Colonic mucosa (tissue), 4 donors: ENCODE measurements around the gene CPA2. TPM values are rescaled to one million over a fixed set of nuclear protein-coding genes. Genes with fewer than 3 reads are reported as not detected.

ENCODE experiments used
- DNase-seq: peaks from one replicate; pipeline ENCODE4 v3.0.0-alpha.2; 2020
- H3K27ac ChIP-seq: fragments of 200-600 bp; one replicate; pipeline ENCODE4 v1.8.0; 2021
- H3K27me3 ChIP-seq: fragments of 200-600 bp; one replicate; pipeline ENCODE4 v1.8.0; 2021
- H3K36me3 ChIP-seq: fragments of 200-600 bp; one replicate; pipeline ENCODE4 v1.8.0; 2021
- H3K4me1 ChIP-seq: fragments of 200-600 bp; one replicate; pipeline ENCODE4 v1.8.0; 2021; ENCODE audit warnings: mild to moderate bottlenecking
- H3K4me3 ChIP-seq: fragments of 200-600 bp; one replicate; pipeline ENCODE4 v1.8.0; 2021
- H3K9ac ChIP-seq, 2 donors: one replicate each; pipeline ENCODE4 v1.7.0; 2013; ENCODE audit warnings: control low read depth in 2 of 2, low read depth in 2 of 2, low read length in 2 of 2
- H3K9me3 ChIP-seq: fragments of 200-600 bp; one replicate; pipeline ENCODE4 v1.8.0; 2021
- CTCF ChIP-seq: fragments of 200-600 bp; IDR thresholded peaks from one replicate; pipeline ENCODE4 v1.8.0; 2022; ENCODE audit warnings: antibody characterized with exemption, mild to moderate bottlenecking
- intact Hi-C: fragments of 100-400 bp; cut with DNase I; formaldehyde crosslinking; loops from one replicate; pipeline ENCODE4 v1.14.1; 2022
- total RNA-seq, 2 donors: library from RNA; stranded (reverse); fragmentation: NEBNext Ultra II Directional in 1 of 2; extraction: Animal tissue kit (Norgen Biotek cat#: 25700) in 1 of 2; gene quantifications; one replicate each; pipeline ENCODE4 v1.2.1, GENCODE V29; 2021
- donor health status: healthy.
- donor health status: DM: no; HTN: no; CAD: no.
- donor health status: DM: no; HTN: no; CAD: no.

CPA2 gene
- total RNA-seq, 2 donors from 2014 or later = 0.48 to 5.2 TPM

- Histone ChIP-seq H3K4me1 (no peaks in the 10 kb centered on the region), H3K36me3 (no peaks in the 10 kb centered on the region), H3K27ac (no peak overlapping the region), H3K4me3 (no peak overlapping the region), H3K27me3 (no peaks in the 10 kb centered on the region), H3K9me3 (no peaks in the 10 kb centered on the region), H3K9ac (no peak overlapping the region)
- no peak for TF ChIP-seq CTCF
- intact Hi-C loops = no loop called here
- DNase-seq = no peak
These were observed 24.1 kb downstream of the CPA2 start for GRCh38 chr7:130290745-130291144.

GRCh38 chr7:130292682-130293257 lies 26.1 kb downstream of the CPA2 start, which contains the start of gene CPA4:
Gene CPA4 (plus strand): TSS chr7:130293161. CDS start chr7:130293181, 20 bp downstream.
- TF ChIP-seq CTCF = no peak
- no peak within 1 kb of the TSS for H3K27ac ChIP-seq
- no peaks in the 10 kb centered on the region for H3K27me3 ChIP-seq
- H3K4me3 ChIP-seq = no peak within 1 kb of the TSS
- H3K36me3 ChIP-seq = no peaks in the 10 kb centered on the region
- H3K9me3 ChIP-seq = no peaks in the 10 kb centered on the region
- DNase-seq = no peak
- intact Hi-C loops = no loop called here
- no peaks in the 10 kb centered on the region for H3K4me1 ChIP-seq
- H3K9ac ChIP-seq = no peak within 1 kb of the TSS

- no peak for TF ChIP-seq CTCF
- no peak overlapping the region for H3K9ac ChIP-seq
- H3K4me3 ChIP-seq = no peak overlapping the region
- H3K27ac ChIP-seq = no peak overlapping the region
- intact Hi-C loops = no loop called here
- no peak for DNase-seq
- no peaks in the 10 kb centered on the region for H3K4me1 ChIP-seq
- H3K36me3 ChIP-seq = no peaks in the 10 kb centered on the region
- no peaks in the 10 kb centered on the region for H3K27me3 ChIP-seq
- no peaks in the 10 kb centered on the region for H3K9me3 ChIP-seq
These were observed 26.9 kb downstream of the CPA2 start for GRCh38 chr7:130293521-130293920.

GRCh38 chr7:130294314-130294713 lies 27.7 kb downstream of the CPA2 start:
- no peak for DNase-seq
- TF ChIP-seq CTCF = no peak
- no peaks in the 10 kb centered on the region for H3K36me3 ChIP-seq
- H3K27ac ChIP-seq = no peak overlapping the region
- H3K9me3 ChIP-seq = no peaks in the 10 kb centered on the region
- no peak overlapping the region for H3K9ac ChIP-seq
- no peaks in the 10 kb centered on the region for H3K4me1 ChIP-seq
- H3K4me3 ChIP-seq = no peak overlapping the region
- no peaks in the 10 kb centered on the region for H3K27me3 ChIP-seq
- intact Hi-C loops = no loop called here

- H3K4me3 ChIP-seq = no peak overlapping the region
- TF ChIP-seq CTCF = no peak
- no peak overlapping the region for H3K27ac ChIP-seq
- no peaks in the 10 kb centered on the region for H3K36me3 ChIP-seq
- no peak overlapping the region for H3K9ac ChIP-seq
- H3K9me3 ChIP-seq = no peaks in the 10 kb centered on the region
- intact Hi-C loops = no loop called here
- no peak for DNase-seq
- no peaks in the 10 kb centered on the region for H3K27me3 ChIP-seq
- H3K4me1 ChIP-seq = no peaks in the 10 kb centered on the region
These were observed 29.7 kb downstream of the CPA2 start for GRCh38 chr7:130296221-130296951.
